ENCODE data around the gene AOPEP.

Gene AOPEP

DNA sequence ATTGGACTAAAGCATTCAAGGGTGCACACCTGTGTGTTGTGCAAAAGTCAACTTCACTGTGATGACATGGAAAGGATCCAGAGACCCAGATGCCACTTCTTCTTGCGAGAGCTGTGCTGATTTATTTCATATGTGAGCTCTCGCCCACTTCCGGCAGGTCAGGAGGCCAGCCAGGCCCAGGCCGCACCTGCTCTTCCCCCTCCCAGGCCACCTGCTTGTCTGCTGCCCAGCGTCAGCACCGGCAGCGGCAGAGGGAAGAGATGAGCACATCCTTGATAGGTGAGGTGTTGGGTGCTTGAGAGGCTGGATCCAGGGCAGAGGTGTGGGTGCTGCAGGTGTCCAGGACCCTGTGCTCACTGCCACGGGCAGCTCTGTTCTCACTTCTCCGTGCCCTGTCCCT lies 348.1 kb downstream of the AOPEP start:
- DNase-seq: peak in 1 of 2 experiments; percentile 9

DNA sequence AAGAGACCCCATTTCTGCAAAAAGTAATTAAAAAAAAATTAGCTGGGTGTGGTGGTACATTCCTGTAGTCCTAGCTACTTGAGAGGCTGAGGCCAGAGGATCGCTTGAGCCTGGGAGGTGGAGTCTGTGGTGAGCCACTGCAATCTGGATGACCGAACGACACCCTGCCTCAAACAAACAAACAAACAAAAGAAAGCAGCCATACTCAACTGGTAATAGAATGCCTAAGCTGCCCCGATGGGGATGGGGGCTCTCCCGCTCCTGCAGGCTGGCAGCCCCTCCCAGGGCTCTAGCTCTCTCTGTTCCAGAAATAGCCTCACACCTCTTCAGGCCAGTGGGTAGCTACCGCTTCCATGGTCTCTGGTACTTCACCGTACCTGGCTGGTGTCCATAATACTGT lies 349.2 kb downstream of the AOPEP start:
- no peak for DNase-seq

DNA sequence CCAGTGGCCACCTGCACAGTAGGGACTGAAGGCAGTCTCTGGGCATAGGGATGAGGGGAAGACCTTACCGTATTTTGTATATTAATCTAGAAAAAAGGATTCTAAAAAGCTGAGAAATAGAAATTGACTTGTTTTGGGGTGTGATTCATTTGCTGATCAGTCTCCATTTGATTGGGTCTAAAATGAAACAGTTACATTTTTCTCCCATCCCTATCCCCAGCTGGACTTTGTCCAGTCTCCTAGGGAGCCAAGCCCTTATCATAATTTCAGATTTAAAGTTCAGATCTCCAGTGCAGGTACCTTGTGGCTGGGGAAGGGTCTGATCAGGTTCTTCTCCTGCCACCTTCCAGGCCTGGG lies 350.2 kb downstream of the AOPEP start:
- DNase-seq: no peak

DNA sequence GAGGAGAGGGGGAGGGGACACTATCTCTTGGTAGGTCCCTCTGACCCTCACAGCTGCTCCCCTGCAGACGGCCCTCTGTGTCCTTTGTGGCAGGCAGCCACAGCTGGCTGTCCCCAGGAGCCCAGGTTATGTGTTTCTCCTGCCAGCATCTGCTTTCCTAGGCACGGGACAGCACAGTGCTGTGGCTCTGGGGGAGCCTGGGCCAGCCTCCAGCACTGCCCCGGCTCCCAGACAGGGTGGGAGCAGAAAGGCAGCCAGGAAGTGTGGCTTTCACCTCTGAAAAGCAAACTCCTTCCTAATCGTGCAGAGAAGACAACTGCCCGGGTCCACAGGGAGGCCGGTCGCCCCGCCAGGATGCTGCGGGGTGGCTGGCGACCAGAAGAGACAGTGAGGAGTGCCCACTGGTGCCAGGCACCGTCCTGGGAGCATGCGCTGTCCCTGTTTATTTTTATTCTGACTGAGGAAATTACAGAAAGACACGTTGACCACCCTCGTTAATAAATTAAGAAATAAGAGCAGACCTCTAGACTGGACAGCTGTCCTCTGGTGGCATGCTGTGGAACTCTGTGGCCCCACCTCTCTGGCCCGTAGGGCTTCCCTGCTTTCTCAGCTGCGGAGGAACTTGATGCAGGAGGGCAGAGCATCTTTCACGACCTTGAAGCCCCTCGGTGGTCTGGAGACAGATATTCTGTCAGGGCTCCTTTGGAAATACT lies 350.7 kb downstream of the AOPEP start:
- DNase-seq: no peak

DNA sequence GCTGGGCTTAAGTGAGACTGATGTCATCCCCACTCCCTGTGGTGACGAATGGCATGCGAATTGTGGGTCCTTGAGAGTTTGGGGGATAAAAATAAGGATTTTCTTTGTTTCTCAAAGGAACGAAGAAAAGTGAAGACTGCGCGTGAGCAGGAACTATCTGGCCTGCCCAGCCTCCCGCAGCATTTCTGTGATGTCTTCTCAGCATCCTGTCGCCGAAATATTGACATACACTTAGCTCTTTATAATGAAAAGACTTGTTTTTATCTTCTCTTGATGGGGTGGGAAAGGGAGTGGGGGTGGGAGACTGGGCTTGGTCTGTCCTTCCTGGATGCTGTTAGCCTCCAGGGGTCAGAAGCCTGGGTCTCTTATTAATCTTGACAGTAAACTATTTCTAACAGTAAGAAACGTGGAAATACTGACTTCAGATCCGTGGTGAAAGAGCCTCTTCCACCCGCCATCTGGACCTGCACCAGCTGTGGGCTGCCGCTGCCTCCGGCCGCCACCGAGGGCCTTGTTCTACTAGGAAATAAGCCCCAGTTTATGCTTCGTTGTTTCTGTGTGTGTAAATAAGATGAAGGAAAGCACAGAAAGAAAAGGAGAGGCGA lies 351.4 kb downstream of the AOPEP start:
- DNase-seq: no peak

DNA sequence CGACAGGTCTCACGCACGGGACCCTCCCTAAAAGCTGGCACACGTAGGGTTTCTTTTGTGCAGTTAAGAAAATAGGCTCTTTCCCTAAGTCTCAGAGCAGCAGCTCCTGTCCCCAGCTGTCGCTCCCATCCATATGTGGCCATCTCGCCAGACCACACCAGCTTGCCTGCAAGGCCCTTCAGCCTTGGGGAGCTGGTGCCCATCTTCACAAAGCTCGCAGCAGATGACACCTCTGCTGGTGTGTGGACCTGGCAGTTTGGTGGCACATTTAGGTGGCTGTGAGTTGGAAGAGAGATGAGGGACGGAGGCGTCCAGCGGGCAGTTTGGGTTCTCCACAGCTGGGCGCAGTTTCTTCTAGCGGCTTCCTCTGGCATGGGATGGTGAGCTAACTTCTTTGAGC lies 352.0 kb downstream of the AOPEP start:
- DNase-seq: no peak

DNA sequence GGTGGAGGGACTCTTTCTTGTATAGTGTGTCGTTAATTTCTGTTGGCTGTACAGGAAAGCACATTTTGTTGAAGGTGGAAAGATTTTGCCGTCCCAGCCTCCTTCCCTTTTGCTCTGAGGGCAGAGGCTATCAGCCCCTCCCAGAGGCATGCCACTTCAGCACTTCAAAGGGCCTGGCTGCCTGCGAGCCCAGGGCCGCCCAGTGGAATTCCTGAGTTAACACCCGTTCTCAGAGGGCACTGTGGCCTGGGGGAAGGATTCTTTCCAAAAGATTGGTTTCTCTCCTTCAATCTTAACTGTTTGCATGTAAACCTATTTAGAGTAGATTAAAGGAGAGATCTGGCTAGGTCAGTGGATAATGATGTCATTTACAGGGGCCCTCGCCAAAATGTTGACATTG lies 352.4 kb downstream of the AOPEP start:
- DNase-seq: no peak

DNA sequence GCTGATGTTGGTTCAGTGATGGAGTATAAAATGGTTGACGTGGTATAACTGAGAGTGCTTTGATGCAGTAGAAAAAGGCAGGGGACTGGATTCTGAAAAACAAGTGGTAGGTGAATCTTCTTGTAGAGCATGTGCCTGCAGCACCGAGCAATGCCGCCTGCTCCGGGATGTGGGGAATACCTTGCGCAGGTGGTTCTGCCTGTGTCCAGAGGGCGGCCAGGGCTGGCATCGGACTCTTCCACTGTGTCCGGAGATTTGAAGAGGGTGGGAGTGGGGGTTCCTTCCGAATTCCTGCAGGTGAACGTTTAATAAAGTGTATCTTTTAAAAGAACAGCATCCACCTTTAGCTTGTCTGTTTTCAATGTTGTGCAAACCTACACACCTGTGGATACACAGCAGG lies 353.0 kb downstream of the AOPEP start:
- no peak for DNase-seq

DNA sequence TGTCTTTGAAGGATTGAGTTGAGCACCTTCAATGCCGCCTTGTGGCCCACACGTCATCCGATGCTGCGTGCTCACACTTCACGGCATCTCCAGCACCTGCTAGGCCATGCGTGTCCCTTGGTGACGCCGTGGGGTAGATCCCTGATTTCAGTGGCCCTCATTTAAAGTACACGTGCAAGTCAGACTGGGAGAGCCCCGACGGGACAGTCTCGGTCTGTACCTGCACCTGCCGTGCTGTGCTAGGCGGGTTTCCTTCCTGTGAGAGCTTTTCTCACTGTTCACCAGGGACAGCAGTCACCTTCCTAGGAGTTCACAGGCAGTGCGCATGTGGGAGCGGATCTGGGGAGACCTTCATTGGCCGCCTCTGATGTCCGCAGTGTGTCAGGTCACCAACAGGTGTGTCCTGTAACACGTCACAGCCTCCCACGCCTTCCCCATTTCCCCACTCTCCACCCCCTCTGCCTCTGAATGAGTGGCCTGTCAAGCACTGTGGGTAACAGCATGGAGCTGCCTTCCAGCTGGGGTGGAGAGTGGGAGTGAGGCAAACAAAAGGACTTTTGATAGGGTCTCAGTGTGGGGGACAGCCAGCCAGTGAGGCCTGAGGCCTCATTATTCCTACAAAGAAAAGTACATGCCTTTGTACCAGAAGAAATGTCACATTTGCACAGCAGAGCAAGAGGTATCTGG lies 354.6 kb downstream of the AOPEP start:
- DNase-seq: no peak

DNA sequence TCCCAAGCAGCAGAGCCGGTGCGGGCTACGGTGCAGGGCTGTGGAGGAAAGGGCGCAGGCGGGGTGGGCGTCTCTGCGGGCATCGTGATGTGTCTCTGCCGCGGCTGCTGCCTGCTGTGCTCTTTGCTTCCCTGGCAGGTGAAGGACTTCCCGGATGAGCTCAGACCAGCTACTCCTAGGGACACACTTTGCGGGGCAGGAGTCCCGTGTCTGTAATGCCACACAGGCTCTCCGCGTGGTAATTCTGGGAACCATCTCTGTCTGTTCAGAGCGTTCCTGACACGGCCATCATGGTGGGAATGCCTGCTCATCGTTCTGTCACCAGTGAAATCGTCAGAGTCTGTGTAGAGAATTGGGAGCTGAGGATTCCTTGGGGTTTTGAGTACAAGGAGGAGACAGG lies 355.5 kb downstream of the AOPEP start:
- DNase-seq: no peak

DNA sequence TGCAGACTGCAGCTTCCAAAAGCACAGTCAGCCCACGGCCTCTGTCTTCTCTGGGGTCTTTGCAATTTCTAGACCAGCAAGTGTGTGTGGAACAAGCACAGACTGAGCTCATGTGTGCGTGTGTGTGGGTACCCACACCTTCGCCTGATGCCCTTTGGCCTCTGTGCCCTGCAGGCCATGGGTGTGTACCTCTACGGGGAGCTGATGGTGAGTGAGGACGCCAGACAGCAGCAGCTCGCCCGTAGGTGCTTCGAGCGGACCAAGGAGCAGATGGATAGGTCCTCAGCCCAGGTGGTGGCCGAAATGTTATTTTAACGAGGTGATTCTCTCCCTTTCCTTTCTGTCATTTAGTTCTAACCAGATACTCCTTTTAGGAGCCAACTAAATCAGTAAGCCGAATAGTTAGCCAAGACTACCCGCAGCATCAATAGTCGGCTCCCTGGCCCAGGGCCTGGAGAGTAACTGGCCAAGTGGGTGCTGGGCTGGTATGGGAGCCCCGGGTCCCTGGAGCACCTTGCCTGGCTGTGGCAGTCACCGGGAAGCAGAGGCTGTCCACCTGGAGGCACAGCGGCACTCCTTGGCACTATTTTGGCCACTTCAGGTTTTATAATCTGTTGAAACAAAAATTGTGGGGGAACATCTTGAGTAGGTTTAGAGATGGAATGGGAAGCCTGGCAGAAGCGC lies 356.0 kb downstream of the AOPEP start:
- no peak for DNase-seq

DNA sequence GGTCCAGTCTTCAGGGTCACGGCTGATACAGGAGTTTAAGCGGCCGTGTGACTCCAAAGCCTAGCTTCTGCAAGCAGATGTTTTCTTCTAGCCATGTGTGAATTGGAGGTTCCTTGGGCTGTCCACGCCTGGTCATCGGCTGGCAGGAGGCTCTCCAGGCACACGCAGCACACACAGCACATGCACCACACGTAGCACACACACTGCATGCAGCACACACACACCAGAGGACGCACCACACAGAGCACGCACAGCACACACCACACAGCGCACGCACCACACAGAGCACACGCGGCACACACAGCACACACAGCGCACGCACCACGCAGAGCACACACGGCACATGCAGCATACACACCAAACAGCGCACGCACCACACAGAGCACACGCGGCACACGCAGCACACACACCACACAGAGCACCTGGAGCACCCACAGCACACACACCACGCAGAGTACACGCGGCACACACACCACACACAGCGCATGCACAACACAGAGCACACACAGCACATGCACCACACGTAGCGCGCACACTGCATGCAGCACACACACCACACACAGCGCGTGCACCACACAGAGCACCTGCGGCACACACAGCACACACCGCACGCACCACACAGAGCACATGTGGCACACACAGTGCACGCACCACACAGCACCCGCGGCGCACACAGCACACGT lies 356.7 kb downstream of the AOPEP start:
- DNase-seq: no peak

DNA sequence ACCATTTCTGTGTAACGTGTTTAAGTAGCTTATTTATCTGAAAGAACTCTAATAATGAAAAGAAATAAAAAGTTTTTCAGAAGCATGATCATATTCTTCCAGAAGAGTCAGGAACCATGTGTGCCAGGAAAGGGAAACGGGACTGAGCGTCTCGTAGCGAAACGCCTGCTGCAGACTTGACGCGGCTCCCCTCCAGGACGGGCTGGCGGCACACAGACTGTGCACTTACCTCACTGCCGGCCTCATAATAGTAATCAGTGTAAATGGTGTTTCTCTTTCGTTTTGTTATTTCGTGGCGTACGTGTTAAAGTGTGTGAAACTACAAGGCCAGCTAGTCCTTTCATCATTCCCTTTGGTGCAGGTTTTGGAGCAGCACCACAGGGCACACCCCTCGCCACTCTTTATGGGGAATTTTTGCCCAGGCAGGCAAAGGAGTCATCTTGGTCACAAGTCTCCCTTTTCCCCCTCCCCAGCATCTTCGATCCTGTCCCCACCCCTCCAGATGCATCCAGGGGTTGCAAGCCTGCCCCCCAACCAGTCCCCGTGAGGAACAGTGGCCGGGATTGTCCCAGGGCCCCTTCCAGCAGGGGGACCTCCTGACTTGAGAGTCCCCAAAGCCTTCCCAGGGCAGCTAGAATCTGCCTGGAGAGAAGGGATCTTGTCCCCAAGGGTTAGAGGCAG lies 357.9 kb downstream of the AOPEP start:
- no peak for DNase-seq

DNA sequence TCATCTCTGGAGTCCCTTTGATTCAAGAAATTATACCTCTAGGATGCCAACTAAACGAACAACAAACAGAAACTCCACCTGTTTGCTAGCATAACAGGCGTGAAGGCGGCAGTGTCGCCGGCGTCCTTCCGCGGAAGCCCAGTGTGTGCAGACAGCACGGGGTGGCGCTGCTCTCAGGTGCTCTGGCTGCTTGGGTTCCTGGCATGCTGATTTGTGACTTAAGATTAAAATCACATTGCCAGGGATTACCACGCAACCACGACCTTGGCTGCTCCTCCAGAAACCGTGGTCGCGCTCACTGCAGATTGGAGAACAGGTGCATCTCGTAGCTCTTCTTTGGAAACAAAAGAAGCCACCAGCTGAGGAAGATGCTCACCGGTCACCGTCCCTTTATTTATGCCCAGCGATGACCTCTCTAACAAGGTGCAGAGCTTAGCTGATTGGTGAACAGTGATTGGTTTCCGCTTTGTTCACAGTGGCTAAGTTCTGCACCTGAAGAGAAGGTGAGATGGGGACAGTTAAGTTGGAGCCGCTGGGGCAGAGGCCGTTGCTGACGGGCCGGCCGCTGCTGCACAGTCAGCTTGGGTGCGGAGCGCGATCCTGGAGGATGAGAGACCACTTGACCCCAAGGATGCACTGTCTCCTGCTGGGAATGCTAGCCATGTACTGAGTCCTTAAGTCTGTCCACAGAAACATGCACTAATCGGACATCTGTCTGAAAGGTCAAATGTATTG lies 358.7 kb downstream of the AOPEP start:
- no peak for DNase-seq

DNA sequence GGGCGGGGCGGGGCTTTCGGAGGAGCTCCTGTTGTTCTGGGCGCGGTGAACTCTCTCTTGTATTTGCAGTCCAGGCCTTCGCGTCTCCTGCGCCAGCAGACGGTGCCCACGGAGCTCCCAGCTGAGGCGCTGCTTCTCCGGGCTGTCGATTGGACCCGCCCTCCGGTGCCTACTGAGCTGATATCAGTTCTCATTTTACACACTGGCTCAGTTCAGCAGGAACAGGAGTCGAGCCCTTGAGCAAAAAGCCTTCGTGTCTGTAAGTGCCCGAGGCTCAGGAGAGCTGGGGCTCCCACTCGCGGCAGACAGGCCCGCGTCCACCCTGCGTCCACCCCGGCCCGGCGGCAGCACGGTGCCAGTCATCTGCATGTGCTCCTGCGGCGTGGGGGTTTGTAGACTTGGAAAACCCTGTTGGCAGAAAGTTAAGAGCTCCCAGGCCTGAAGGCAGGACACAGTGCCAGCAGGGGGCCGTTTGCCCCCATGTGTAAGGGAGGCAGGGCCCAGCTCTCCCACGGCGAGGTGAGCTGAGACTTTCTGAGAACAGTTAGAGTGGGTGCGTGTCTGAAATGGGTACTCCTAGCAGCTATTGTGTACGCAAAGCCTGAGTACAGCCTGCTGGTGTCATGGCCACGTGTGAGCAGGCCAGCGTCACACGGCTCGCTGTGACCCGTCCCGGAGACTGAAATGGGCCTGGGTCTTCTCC lies 359.5 kb downstream of the AOPEP start:
- DNase-seq: no peak

DNA sequence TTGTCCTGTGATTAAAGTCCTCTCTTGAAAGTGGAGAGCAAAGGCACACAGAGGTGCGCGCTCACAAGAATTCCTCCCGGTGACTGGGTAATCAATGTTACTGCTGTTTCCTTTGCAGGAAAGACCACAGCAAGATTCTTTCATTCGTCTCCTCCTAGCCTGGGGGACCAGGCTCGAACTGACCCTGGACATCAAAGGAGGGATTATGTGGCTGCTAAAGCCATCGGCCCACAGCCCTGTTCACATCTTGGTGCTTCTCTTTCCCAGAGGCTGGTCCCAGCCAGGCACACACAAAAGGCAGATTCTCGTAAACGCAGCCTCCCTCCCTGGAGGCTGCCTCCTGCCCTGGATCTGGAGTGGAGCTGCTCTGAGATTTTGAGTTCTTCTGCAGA lies 360.1 kb downstream of the AOPEP start:
- DNase-seq: no peak

DNA sequence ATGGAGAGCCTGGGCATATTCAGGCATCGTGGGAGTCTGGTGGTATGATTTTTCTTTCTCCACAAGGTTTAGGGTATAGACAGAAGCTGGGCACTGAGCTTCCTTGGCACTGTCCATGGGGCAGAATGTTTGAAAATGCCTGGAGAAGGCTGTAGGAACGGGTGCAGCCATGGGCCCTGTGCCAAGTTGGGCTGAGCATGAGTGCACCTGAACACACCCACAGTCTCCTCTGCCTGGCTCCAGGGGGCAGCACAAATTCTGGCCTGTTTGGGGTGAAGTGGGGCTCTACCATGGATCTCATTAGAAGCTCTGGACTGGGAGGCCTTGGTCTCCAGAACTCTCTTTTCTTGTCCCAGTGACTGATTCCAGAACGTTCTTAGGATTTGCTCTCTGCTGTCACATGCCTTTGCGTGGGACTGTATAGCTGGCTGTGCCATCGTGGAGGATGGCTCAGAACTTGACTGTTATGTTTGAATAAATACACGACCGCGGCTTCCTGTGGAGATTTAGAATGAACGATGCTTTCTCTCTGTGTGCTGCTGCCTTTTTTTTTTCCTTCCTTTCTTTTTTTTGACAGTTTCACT lies 361.3 kb downstream of the AOPEP start:
- peak in 1 of 2 experiments; percentile 19 for DNase-seq

DNA sequence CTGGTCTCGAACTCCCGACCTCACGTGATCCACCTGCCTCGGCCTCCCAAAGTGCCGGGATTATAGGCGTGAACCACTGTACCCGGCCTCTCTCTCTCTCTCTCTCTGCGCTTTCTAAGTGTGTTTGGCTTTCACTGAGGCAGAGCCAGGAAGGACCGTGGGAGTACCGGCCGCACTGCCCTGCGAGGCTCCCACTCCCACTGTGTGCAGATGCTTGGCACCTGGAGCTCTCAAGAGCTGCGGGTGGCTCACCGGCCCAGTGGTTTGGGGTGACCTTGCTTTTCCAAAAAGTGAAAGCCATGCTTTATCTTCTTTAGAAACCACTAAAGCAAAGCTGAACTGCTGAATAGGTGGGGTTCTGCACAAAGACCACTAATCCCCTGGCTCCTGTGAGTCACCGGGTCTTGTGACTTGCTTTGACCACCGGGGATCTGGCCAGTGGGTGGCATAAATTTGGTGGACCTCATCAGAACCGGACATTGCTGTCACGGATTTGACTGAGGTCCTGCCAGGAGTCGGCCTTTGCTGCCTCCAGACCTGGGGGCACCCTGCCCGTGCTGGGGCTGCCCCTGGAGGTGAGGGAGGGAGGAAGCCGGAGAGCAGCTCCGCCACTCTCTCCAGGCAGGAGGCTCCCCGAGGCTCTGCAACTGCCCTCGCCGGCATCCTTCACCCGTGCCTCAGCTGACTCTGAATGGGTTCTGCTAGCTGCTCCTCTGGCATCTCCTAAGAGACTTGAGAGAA lies 362.1 kb downstream of the AOPEP start:
- no peak for DNase-seq

DNA sequence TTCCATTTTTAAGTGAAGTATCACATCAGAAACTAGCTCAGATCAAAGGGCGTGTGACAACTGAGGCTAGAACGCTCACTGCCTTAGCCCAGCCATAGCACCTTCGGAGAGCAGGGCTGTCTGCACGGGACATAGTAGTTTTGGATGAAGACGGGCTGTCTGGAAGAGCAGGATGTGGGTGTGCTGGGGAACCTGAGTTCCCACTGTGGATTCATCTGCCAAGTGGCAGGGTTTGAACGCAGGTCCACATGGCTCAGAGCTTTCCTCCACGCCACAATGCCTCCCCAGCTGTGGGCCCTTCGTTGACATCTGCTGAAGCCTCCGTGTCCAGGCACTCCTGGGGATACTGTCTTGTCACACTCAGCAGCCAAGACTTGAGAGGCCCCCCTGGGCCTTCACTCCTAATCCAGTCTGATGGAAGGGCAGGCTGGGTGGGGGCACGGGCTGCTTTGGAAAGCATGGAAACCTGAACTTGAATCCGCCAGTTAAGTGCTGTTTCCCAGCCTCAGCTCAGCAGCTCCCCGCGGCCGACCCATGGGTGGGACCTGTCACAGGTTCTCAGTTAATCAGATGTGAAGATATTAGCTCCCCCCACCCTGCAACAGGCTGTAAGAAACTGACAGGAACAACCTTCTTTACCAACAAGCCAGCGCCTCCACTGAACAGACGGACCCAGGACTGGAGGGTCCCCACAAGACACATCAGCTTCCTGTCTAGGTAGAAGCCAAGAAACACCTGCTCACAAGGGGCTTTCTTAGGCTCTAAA lies 362.9 kb downstream of the AOPEP start:
- DNase-seq: no peak
